Measurements from ENCODE around the gene TUFT1.

The TUFT1 gene

GRCh38 chr1:151540021-151540981, at the start of gene TUFT1:
TUFT1 (plus strand) TSS chr1:151540309; CDS start chr1:151540367, 58 bp downstream.
- peak; percentile 97 for DNase-seq (ENCODE audit: low read depth, low spot score)

GRCh38 chr1:151491641-151492040, 48.5 kb upstream of the TUFT1 start:
- no peak for DNase-seq (ENCODE audit: low read depth, low spot score)

- no peak for DNase-seq (ENCODE audit: low read depth, low spot score)
Measured at GRCh38 chr1:151492120-151492519, 48.0 kb upstream of the TUFT1 start.

- no peak for DNase-seq (ENCODE audit: low read depth, low spot score)
Measured at GRCh38 chr1:151493042-151493441, 47.1 kb upstream of the TUFT1 start.

GRCh38 chr1:151494741-151495281, 45.3 kb upstream of the TUFT1 start:
- DNase-seq (ENCODE audit: low read depth, low spot score) = peak; percentile 92

- no peak for DNase-seq (ENCODE audit: low read depth, low spot score)
Measured at GRCh38 chr1:151495316-151495715, 44.8 kb upstream of the TUFT1 start.

GRCh38 chr1:151499365-151499764, 40.7 kb upstream of the TUFT1 start:
- no peak for DNase-seq (ENCODE audit: low read depth, low spot score)

- no peak for DNase-seq (ENCODE audit: low read depth, low spot score)
Measured at GRCh38 chr1:151499930-151500329, 40.2 kb upstream of the TUFT1 start.

- no peak for DNase-seq (ENCODE audit: low read depth, low spot score)
Measured at GRCh38 chr1:151501474-151501873, 38.6 kb upstream of the TUFT1 start.

- no peak for DNase-seq (ENCODE audit: low read depth, low spot score)
Measured at GRCh38 chr1:151502035-151502700, 37.9 kb upstream of the TUFT1 start.

GRCh38 chr1:151502859-151503780, 37.0 kb upstream of the TUFT1 start:
- no peak for DNase-seq (ENCODE audit: low read depth, low spot score)

- DNase-seq (ENCODE audit: low read depth, low spot score) = no peak
Measured at GRCh38 chr1:151504252-151504651, 35.9 kb upstream of the TUFT1 start.

GRCh38 chr1:151504759-151505158, 35.4 kb upstream of the TUFT1 start:
- no peak for DNase-seq (ENCODE audit: low read depth, low spot score)

GRCh38 chr1:151508833-151509232, 31.3 kb upstream of the TUFT1 start:
- DNase-seq (ENCODE audit: low read depth, low spot score) = no peak

GRCh38 chr1:151509350-151510019, 30.6 kb upstream of the TUFT1 start:
- no peak for DNase-seq (ENCODE audit: low read depth, low spot score)

- DNase-seq (ENCODE audit: low read depth, low spot score) = no peak
Measured at GRCh38 chr1:151510020-151510405, 30.1 kb upstream of the TUFT1 start.

GRCh38 chr1:151510614-151510956, 29.5 kb upstream of the TUFT1 start:
- DNase-seq (ENCODE audit: low read depth, low spot score) = no peak

- DNase-seq (ENCODE audit: low read depth, low spot score) = peak; percentile 95
Measured at GRCh38 chr1:151510957-151511635, 29.0 kb upstream of the TUFT1 start, which contains the start of gene CGN. CGN (plus strand) TSS chr1:151511387; CDS start chr1:151518520, 7,133 bp downstream.

GRCh38 chr1:151511636-151512215, 28.4 kb upstream of the TUFT1 start:
- peak; percentile 49 for DNase-seq (ENCODE audit: low read depth, low spot score)

- no peak for DNase-seq (ENCODE audit: low read depth, low spot score)
Measured at GRCh38 chr1:151512326-151512725, 27.8 kb upstream of the TUFT1 start.

Data from astrocyte of the hippocampus (primary cell).